Measurements from ENCODE around the gene LCN1.

LCN1 gene

GRCh38 chr9:135574943-135575342, 53.7 kb downstream of the LCN1 start:
- DNase-seq: no peak

All from hematopoietic multipotent progenitor cell treated with erythropoietin and hydrocortisone succinate and interleukin-3 and kit ligand, for 8 days (in vitro differentiated cells).